ENCODE data around the gene CCDC9B. TPM values are rescaled to one million over a fixed set of nuclear protein-coding genes. Genes with fewer than 3 reads are reported as not detected.
A peak's percentile ranks its signal among the peaks of the same experiment; 100 is the strongest.

CCDC9B gene
- total and polyA plus RNA-seq, 2 of the 4 experiments (the other 2 are of a cell fraction): 19.7 to 30.9 TPM

- dilution Hi-C loops (cut with HindIII; ENCODE audit: low sequenced_read_pairs, unreplicated experiment): no loop called here
- ChIA-PET POLR2A (ENCODE audit: unreplicated experiment) (interaction anchor here (0.6 to 0.7 kb wide), 2 partner anchors 15 to 83 kb away, joined by 3 read pairs; no protein-coding TSS in a partner anchor), CTCF (interaction anchor here (0.7 to 3.6 kb wide), 8 partner anchors 8 to 43 kb away, joined by 3 to 18 read pairs (median 4); no protein-coding TSS in a partner anchor)
- Histone ChIP-seq H4K8ac (ENCODE audit: low read depth in 2 of 2, low read length in 2 of 2) (peak overlapping the region in 1 of 2 experiments; percentile 74; a peak in 1 of 4 replicates), H3K9me3 (ENCODE audit: control insufficient read depth, insufficient read depth, low read length) (no peaks in the 10 kb centered on the region), H3K4me2 (ENCODE audit: low read depth, low read length) (peak overlapping the region; percentile 58), H3K4me1 (ENCODE audit: control insufficient read depth, insufficient read depth, low read length) (peaks cover 20% of the 10 kb centered on the region), H3K23ac (ENCODE audit: low read depth, low read length) (0 out of 2 replicates have a peak overlapping the region, but pooled peaks have one; percentile 41), H2BK20ac (ENCODE audit: low read depth, low read length) (no peak overlapping the region), H3K4me3 (ENCODE audit: insufficient read depth, low read depth, low read length) (peak overlapping the region; percentile 89), H2AK9ac (replicated peaks; ENCODE audit: low read depth, low read length, poor library complexity) (peak overlapping the region; percentile 5), H2BK5ac (ENCODE audit: low read depth, low read length, poor library complexity, severe bottlenecking) (peak overlapping the region; percentile 1), H3K14ac (replicated peaks; ENCODE audit: low read depth, low read length) (peak overlapping the region; percentile 61; the same call in 1 of the 2 replicates), H3K79me1 (ENCODE audit: low read depth in 1 of 2, low read length in 2 of 2) (peaks cover 26 to 31% of the 10 kb centered on the region in 2 experiments), H3K4ac (ENCODE audit: low read depth, low read length) (peak overlapping the region; percentile 43; the same call in 1 of the 2 replicates), H4K5ac (ENCODE audit: low read depth, low read length) (no peak overlapping the region), H3K56ac (ENCODE audit: extremely low read depth, insufficient read depth, low read length) (no peak overlapping the region), H3K9ac (ENCODE audit: low read depth, low read length) (no peak overlapping the region), H2AK5ac (ENCODE audit: low read depth, low read length) (0 out of 2 replicates have a peak overlapping the region, but pooled peaks have one; percentile 58), H4K91ac (ENCODE audit: insufficient read depth, low read depth, low read length) (no peak overlapping the region), H3K27me3 (ENCODE audit: control insufficient read depth, insufficient read depth, low read length) (peaks cover 4% of the 10 kb centered on the region), H3K18ac (ENCODE audit: low read depth, low read length) (no peak overlapping the region), H2BK15ac (ENCODE audit: low read depth, low read length) (0 out of 3 replicates have a peak overlapping the region, but pooled peaks have one; percentile 71), H3K9me1 (ENCODE audit: insufficient read depth, low read length) (peaks cover 6% of the 10 kb centered on the region), H3K27ac (ENCODE audit: insufficient read depth, low read length) (no peak overlapping the region), H3K36me3 (ENCODE audit: control insufficient read depth, insufficient read depth, low read length) (no peaks in the 10 kb centered on the region), H2BK120ac (ENCODE audit: low read depth, low read length) (no peak overlapping the region), H4K20me1 (ENCODE audit: insufficient read depth, low read length) (0 out of 2 replicates have a peak, but pooled peaks cover 12% of the 10 kb centered on the region), H2AFZ (replicated peaks; ENCODE audit: low read length, poor library complexity) (peak overlapping the region; percentile 73)
- in situ Hi-C loops (cut with MboI; ENCODE audit: low sequenced_read_pairs): loop anchor here (5.0 kb wide), 1 partner anchor 100 kb away; no protein-coding TSS in a partner anchor
- 10% methylated on average over 4 of the region's 26 CpGs; no CpG with 5 or more reads in 1 of the 2 experiments for WGBS, 2 experiments (ENCODE audit: extremely low coverage in 2 of 2, insufficient read length in 1 of 2)
- ATAC-seq (ENCODE audit: low read depth): no peak
- DNase-seq: no peak
- BruUV-seq (replicated peaks): no TSS peak
- TF ChIP-seq CTCF (conservative IDR thresholded peaks at IDR 0.05; ENCODE audit: low read depth, low read length): no peak
- no peak for TF ChIP-seq RFX5 (IDR thresholded peaks at IDR 0.05; ENCODE audit: low read depth, low read length)
- no peak for TF ChIP-seq BHLHE40 (IDR thresholded peaks at IDR 0.05; ENCODE audit: low read depth, low read length)
- no peak for TF ChIP-seq SMC3 (IDR thresholded peaks at IDR 0.05; ENCODE audit: low read depth, low read length)
- TF ChIP-seq FOS (IDR thresholded peaks at IDR 0.05; ENCODE audit: low read depth, low read length): no peak
- TF ChIP-seq MAZ (IDR thresholded peaks at IDR 0.05; ENCODE audit: borderline replicate concordance, low read depth, low read length): no peak
- TF ChIP-seq MAFK (IDR thresholded peaks at IDR 0.05; ENCODE audit: low read depth, low read length): no peak
- no peak for TF ChIP-seq RCOR1 (IDR thresholded peaks at IDR 0.05; ENCODE audit: insufficient replicate concordance, low read length)
- no peak for TF ChIP-seq POLR2A (IDR thresholded peaks at IDR 0.05; ENCODE audit: low read depth, low read length)
- TF ChIP-seq USF2 (IDR thresholded peaks at IDR 0.05; ENCODE audit: low read depth, low read length): no peak
- intact Hi-C loops (cut with micrococcal nuclease): loop anchor here (1.0 to 5.0 kb wide), 2 partner anchors 85 to 100 kb away; partner anchors contain the start of gene IVD
These were observed 18.1 kb downstream of the CCDC9B start for GRCh38 chr15:40322531-40323238.

Measured in IMR-90 (cell line).